ENCODE measurements around the gene FOXO6.

The FOXO6 gene

DNA sequence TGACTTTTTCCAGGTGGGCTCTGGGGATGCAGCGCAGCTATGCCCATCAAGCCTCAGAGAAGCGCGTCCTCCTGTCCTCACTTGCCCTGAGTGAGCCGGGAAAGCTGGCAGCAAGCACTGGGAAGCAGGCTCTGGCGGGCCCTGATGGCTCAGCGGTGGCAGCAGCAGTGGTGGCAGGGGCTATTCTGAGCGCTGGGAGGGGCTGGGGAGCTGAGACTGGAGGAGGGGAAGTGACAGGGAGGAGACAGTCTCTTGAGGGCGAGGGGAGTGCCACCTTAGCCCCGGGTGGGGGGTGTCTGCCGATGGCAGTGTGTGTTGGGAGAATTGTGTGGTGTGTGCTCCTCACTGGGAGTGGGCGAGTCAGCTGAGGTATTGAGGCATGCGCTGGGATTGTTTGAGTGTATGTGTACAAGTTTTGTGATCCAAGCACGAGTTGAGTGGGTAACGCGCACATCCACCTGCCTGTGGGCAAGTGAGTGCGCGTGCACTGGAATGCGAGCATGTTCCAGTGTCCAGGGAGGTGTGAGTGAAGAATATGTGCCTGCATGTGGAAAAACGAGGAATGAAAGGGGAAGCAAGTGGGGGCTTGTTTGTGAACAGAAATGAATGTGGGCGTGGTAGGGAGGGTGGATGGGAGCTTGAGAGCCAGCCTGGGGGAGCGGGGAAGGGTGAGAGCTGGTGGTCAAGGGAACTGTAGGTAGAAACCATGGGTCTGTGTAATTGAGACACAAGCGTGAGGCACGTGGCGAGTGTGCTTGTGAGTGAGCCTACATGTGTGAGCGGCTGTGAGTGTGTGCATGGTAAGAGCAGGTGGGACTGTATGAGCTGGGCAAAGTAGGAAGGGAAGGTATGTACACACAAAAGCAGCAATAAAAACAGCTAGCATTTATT is 2.9 kb upstream of the FOXO6 start:
- DNase-seq (ENCODE audit: extremely low read depth, low read depth): no peak
- TF ChIP-seq, protein P1, sequence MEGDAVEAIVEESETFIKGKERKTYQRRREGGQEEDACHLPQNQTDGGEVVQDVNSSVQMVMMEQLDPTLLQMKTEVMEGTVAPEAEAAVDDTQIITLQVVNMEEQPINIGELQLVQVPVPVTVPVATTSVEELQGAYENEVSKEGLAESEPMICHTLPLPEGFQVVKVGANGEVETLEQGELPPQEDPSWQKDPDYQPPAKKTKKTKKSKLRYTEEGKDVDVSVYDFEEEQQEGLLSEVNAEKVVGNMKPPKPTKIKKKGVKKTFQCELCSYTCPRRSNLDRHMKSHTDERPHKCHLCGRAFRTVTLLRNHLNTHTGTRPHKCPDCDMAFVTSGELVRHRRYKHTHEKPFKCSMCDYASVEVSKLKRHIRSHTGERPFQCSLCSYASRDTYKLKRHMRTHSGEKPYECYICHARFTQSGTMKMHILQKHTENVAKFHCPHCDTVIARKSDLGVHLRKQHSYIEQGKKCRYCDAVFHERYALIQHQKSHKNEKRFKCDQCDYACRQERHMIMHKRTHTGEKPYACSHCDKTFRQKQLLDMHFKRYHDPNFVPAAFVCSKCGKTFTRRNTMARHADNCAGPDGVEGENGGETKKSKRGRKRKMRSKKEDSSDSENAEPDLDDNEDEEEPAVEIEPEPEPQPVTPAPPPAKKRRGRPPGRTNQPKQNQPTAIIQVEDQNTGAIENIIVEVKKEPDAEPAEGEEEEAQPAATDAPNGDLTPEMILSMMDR (IDR thresholded peaks at IDR 0.05; ENCODE audit: low read depth, low read length, missing control alignments): no peak
- no peak overlapping the region for H3K4me3 ChIP-seq (replicated peaks; ENCODE audit: low read depth, low read length)

DNA sequence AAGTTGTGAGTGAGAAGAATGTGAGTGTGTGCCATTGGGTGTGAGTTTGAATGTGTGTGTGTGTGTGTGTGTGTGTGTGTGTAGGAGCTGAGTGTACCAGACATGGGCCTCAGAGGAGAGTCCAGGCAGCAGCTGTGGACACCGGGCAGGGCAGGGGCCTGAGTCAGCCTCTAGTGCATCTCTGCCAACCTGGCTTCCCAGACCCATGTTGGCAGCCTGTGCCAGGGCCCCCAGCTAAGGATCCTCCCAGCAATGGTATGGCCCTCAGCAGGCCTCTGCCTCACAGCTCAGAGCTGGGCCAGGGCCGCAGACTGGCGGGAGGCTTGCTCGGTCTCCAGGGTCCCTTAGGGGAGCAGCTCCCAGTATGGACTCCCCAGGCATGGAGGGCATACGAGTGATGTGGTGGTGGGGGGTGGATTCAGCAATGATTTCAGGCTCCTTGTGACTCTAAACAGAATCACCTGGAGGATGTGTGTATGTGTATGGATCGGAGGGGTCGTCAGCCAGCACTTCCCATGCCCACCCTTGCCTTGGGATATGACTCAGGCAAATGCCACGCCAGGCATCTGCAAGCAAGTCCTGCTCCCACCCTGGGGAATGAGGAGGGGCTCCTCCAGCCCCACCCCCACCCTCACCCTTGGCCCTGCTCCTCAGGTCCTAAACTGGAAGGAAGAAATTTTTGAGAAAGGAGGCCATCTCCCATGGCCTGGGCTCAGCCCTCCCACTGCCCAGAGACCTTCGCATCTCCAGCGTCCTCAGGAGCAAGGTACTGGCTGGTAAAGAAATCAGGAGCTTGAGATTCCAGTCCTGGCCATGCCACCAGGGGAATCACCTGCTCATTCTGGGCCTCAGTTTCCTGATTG is 1.8 kb upstream of the FOXO6 start:
- TF ChIP-seq, protein P1 (IDR thresholded peaks at IDR 0.05; ENCODE audit: low read depth, low read length, missing control alignments): no peak
- no peak for DNase-seq (ENCODE audit: extremely low read depth, low read depth)
- H3K4me3 ChIP-seq (replicated peaks; ENCODE audit: low read depth, low read length): no peak overlapping the region

- TF ChIP-seq, protein P1 (IDR thresholded peaks at IDR 0.05; ENCODE audit: low read depth, low read length, missing control alignments): no peak
Observed at GRCh38 chr1:41360074-41360785, 1.0 kb upstream of the FOXO6 start.

GRCh38 chr1:41361495-41362356 is 492 bp downstream of the FOXO6 start:
- DNase-seq (ENCODE audit: extremely low read depth, low read depth): no peak
- TF ChIP-seq, protein P1 (IDR thresholded peaks at IDR 0.05; ENCODE audit: low read depth, low read length, missing control alignments): no peak
- peak overlapping the region; percentile 30 for H3K4me3 ChIP-seq (replicated peaks; ENCODE audit: low read depth, low read length)

More at GRCh38 chr1:41360074-41360785, 1.0 kb upstream of the FOXO6 start:
- H3K4me3 ChIP-seq (replicated peaks; ENCODE audit: low read depth, low read length): no peak overlapping the region; the same call in 1 of the 2 replicates
- DNase-seq (ENCODE audit: extremely low read depth, low read depth): no peak

DNA sequence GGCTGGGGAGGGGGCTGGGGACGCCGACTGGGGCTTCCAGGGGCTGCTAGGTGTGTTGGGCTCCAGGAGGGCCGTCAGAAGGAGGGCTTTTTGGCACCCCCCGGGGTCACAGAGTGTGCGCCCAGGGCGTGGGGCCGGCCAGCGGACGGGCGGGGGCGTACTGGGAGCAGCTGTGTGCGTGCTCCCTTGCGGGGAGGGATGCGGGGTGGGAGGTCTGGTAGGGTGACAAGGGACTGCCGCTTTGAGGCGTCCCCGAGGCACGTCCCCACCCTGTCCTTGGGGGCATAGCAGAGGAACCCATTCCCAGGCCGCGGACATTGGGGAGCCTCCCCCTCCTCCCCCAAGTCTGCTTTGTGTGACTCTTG is 1.1 kb downstream of the FOXO6 start:
- TF ChIP-seq, protein P1 (IDR thresholded peaks at IDR 0.05; ENCODE audit: low read depth, low read length, missing control alignments): no peak
- peak overlapping the region; percentile 30; the same call in 1 of the 2 replicates for H3K4me3 ChIP-seq (replicated peaks; ENCODE audit: low read depth, low read length)
- no peak for DNase-seq (ENCODE audit: extremely low read depth, low read depth)
